HG02981 (cell line): ENCODE data around the gene DDX24.

Experiments used
- ATAC-seq: cut with Tn5 transposase; IDR thresholded peaks from one replicate; pipeline ENCODE4 v1.9.1; 2021; ENCODE audit warnings: mild to moderate bottlenecking, moderate library complexity; ENCODE audit not compliant: unreplicated experiment

The DDX24 gene

DNA sequence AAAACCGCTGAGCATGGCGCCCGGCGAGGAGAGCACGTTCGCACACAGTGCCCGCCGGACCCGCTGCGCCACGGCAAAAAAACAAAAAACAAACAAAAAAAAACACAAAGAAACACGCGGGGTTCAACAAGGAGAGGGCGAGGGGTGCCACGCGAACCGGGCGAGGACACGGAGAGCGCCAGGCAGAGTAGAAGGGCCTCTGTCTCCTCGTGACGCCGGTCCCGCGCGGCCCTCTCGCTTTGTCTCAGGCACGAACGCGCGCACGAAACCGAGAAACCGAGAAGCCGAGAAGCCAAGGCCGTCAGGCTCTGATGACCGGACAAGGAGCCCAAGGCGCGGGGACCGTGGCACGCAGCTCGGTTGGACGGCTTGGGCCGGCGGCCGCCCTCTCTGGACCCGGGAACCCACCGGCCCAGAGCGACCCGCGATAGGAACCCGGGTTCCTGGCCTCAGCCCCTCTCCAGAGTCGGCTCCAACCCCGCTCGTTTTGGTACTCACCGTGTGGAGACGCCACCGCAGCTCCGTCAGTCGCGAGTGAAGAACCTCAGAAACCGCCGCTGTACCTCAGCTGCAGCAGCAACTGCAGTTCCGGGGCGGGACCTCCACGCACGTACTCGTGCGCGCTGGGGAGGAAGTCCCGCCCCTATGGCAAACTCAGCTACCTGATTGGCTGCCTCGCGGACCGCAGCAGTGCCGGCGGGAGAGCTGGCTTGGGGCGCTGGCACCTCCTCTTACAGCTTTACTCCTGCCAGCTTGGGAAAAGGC lies at the start of gene DDX24, which contains the start of gene IFI27L1:
Gene DDX24, minus strand, starts transcription at position 582 of the 765 bp plus-strand sequence. CDS start 1,460 bp downstream, outside the sequence.
Gene IFI27L1, plus strand, starts transcription at position 690 of the 765 bp plus-strand sequence. CDS start 15,628 bp downstream, outside the sequence.
- ATAC-seq: peak; percentile 97

GRCh38 chr14:94129758-94130414 lies 48.9 kb upstream of the DDX24 start:
- no peak for ATAC-seq

- ATAC-seq: peak; percentile 96
Measured at GRCh38 chr14:94129111-94129757, 48.2 kb upstream of the DDX24 start, which contains the start of gene IFI27L2. Gene IFI27L2, minus strand, starts transcription at chr14:94129604. Its CDS starts 40 bp downstream, at chr14:94129564.

DNA sequence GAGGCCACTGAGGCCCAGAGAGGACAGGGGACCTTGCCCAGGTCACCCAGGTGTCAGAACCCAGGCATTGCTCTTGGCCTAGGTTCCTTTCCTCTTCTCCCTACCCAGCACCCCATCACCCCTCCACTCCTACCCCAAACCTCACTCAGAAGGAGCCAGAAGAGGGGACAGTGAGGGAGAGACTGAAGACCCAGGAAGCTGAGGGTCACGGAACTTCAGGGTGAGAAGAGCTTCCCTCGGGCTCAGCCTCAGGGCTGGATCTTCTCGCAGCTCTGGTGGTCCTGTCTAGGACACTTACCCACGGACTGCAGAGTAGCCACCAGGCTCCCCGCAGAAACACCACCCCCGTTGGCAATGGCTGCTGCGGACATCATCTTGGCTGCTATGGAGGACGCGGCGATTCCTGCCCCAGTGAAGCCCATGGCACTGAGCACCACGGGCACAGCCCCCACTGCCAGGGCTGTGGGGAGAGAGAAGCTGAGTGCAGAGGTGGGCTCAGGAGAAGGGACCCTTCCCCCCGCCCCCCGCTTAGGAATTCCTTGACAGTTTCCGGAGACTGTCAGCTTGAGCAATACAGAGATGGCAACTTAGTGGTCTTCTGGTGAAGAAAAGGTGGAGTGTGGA lies 47.3 kb upstream of the DDX24 start:
- no peak for ATAC-seq

GRCh38 chr14:94127330-94127729 lies 46.3 kb upstream of the DDX24 start:
- ATAC-seq: no peak

DNA sequence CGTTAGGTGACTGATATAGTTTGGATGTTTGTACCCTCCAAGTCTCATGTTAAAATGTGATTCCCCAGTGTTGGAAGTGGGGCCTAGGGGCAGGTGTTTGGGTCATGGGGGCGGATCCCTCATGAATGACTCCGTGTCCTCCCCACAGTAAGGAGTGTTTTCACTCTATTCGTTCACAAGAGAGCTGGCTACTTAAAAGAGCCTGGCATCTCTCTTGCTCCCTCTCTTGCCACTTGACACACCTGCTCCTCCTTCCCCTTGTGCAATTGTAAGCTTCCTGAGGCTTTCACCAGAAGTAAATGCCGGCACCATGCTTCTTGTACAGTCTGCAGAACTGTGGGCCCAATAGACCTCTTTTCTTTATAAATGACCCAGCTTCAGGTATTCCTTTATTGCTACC lies 45.8 kb upstream of the DDX24 start:
- ATAC-seq: no peak

DNA sequence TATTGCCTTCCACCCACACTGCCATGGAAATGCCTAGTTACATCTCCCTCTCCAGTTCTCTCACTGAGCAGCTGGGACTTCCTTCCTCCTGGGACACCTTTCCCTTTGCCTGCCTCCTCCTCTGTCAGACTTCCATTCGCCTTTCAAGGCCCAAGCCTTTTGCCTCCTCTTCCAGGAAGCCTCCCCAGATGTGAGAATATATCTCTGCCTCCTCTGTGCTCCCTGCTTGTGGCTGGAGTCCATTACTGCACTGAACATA lies 45.3 kb upstream of the DDX24 start:
- ATAC-seq: no peak

DNA sequence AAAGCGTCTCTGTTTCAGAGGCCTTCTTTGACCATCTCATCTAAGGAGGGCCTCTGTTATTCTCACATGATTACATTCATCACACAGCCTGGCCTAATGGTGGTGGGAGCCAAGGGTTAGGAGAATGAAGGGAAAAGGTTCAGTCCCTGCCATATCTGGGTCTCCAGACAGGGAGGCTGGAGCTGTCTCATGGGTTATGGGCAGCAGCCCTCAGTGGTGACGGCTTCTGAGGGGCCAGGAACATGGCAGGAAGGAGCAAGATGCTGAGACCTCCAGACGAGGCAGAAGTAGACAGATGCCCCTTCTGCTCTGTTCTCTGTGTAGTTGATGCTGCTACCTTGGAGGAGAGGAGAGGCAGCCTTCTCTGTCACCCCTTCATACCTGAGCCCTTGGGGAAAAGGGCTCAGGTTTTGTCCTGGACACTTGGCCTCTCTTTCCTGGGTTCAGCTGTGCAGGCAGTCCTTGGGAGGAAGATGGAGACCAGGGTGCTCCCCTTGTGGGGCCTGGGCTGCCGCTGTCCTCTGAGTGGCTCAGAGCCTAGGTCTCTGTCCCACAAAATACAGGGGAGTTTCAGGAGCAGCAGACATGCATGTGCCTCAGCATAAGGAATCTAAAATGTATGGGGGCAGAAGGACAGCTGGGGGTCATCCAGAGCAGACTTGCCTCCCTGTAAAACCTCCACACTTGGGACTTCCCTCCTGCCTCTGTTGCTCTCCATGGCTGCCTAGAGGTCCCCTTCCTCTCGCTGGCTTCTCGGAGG lies 44.8 kb upstream of the DDX24 start:
- ATAC-seq: no peak

DNA sequence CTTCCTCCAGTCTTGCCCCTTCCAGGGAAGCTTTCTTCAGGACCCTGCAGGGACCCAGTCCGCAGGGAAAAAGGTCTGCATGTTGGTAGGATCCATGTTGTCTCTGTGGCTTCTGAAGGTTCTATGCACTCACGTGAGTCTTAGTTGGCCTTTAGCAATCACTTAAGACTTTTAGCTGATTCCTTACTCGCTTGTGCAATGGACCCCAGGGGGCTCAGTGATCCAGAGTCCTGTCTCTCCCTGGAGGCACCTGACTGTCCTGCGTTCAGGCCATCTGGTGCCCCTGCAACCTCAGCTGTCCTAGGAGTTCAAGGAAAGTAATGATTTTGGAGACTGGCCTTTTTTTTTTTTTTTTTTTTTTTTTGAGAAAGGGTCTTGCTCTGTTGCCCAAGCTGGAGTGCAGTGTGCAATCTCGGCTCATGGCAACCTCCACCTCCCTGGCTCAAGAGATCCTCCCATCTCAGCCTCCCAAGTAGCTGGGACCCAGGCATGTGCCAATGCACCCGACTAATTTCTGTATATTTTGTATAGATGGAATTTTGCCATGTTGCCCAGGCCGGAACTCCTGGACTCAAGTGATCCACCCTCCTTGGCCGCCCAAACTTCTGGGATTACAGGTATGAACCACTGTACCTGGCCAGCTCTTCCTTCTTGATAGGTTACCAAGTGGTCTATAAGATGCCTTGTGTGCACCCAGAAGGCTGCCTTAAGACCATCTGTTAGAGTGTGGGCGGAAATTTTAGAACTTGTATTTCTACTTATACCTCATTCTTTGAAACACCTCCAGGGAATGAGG lies 43.8 kb upstream of the DDX24 start:
- ATAC-seq: no peak

- ATAC-seq: no peak
Measured at GRCh38 chr14:94123868-94124267, 42.9 kb upstream of the DDX24 start.

DNA sequence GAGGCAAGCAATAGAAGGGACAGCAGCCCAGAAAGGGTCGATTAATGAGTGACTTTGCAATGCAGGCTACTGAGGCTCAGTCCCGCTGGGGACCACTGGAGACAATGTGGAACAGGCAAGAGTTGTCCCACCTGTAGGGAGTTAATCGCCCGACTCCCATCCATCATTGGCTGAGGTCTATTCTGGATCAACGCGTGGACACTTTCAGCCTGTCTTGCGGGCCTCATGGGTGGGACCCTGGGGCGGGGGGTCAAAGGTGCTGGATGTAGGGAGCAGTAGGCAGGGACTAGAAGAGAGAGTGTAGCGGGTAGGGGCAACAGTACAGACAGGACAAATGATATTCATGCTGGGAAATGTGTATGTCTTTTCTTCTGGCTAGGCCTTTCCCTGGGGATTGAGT lies 42.3 kb upstream of the DDX24 start:
- no peak for ATAC-seq

DNA sequence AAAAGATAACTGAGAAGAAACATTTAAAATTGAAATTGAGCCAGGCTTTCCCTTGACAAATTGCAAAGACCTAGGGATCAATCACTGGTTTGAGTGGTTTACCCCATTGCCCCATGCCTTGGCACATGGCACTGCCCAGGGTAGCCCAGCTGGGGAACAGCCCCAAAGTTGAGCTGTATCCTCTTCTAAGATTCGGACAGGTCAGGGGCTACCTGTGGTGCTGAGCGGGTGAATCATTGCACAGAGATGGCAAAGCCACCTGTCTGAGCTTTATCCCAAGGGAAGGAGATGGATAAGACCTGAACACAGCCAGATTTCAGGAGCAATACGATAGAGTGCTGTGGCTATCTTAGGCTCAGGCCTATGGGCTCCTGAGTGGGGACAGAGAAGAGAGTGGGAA lies 41.4 kb upstream of the DDX24 start:
- no peak for ATAC-seq

DNA sequence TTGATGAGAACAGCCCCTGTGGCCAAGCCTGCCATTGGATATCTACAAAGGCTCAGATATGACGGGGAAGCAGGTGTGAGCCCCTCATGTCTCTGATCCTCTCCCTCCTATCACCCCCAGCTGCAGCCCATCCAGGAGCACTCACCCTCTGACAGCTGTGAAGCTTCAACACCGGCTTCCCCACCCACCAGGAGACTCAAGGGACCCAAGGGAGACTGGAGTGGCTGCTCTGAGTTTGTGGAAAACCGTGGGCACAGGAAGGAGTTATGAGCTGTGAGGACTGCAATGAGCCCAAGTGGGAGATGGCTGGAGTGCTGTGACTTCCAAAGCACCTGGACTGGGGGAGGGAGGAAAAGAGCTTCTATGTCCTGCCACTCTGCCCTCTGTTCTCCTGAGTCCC lies 40.5 kb upstream of the DDX24 start:
- no peak for ATAC-seq

DNA sequence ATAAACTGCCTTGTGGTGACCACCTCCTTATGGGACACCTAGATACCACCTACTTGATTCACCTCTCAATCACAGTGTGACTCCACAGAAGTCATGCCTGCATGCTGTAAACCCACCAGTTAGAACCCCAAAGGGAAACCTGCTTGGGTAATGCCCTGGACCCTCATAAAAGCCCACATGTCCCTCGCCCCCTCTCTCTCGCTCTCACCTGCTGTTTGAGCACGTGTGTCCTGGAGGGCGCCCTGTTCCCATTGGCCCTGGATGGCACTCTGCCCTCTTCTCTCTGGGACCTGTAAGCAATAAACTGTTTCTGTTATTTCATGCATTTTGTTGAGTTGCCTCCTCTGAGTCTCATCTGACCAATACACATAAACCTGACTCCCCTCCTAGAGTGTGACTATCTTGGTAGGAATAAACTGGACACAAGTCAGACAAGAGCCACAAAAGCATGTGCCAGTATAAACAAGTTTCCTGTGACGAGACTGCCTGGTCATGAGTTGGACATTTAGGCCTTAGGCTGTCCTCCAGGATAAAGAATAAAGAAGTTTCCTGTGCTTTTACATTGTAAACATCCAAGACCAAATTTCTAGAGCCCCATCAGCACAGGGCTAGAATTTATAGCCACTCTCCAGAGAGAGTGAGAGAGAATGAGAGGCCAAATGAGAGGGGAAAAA lies 39.8 kb upstream of the DDX24 start:
- no peak for ATAC-seq

GRCh38 chr14:94119071-94119470 lies 38.1 kb upstream of the DDX24 start:
- ATAC-seq: no peak

DNA sequence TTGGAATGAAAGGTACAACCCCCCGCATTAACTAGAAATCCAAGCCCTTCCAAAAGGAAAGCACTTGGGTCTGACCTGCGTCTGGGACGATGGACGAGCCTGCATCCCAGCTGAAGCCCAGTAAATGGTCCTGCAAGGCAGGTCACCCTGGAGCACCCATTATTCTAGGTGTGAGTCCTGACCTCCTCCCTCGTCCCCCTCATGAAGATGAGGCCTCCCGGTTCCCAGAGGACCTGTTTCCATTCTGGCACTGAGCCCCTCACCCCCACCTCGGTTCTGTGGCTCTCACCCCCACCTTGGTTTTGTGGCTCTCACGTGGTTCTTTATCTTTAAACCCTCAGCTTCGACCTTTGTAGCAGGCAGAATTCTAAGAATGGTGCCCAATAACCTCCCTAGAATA lies 36.9 kb upstream of the DDX24 start:
- ATAC-seq: no peak

DNA sequence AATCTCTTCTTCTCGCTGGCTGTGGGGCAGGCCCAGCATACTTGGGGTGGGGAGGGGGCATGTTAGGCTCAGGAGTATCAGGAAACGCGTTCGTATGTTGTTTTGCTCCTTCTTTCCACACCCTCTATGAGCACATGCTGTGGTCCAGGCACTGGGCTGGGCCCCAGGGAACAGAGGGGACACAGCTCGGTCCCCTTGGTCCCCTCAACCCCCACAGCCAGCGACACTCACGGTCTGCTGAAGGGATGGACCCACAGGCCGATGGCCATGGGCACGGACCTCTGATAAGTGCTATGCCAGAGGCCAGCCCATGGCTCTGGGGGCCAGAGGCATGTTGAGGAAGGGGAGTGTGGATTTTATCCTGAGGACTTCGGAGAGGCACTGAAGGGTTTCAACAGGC lies 35.7 kb upstream of the DDX24 start:
- no peak for ATAC-seq

- ATAC-seq: no peak
Measured at GRCh38 chr14:94115631-94116030, 34.6 kb upstream of the DDX24 start.

DNA sequence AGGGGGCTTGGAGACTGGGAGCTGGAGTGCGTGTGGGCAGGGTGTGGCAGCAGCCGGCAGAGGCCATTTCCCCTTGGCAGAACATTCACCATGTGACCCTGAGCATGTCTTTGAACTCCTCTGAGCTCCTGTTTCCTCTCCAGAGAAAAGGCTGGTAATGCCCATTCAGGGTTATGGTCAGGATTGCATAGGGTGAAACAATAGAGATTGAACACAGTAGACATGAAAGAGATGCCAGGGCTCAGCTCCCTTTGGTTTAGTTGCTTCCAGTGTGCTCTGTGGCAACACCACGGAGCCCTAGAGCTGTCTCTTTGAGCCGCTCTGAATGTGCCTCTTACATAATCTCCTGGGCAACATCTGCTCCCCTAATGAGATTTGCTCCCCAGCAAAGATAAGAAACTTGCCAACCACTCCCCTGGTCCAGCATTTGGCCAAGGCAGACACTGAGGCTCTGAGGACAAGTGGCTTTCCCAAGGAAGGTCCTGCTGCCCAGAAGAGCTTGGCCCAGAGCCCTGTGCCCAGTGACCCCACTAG lies 34.1 kb upstream of the DDX24 start:
- ATAC-seq: no peak
